GM06990 (cell line): ENCODE measurements around the gene IKBKG.
"Not testable (repeated sequence)": the region's sequence is repeated elsewhere in the genome, so short reads cannot be mapped to it uniquely, and the experiment has no call there.

Source experiments
- DNase-seq: peaks from one replicate; pipeline ENCODE4 v3.0.0-alpha.2; 2011; ENCODE audit not compliant: insufficient read length; ENCODE audit errors: extremely low read depth
- H3K27me3 ChIP-seq: replicated peaks from 2 replicates; pipeline ENCODE4 v1.6.0; 2011; ENCODE audit warnings: low read length; ENCODE audit not compliant: control insufficient read depth, insufficient read depth
- H3K36me3 ChIP-seq: 2 replicates; pipeline ENCODE4 v1.5.1; 2011; ENCODE audit warnings: low read length; ENCODE audit not compliant: control insufficient read depth, insufficient read depth
- H3K4me3 ChIP-seq: replicated peaks from 2 replicates; pipeline ENCODE4 v1.5.1; 2011; ENCODE audit warnings: low read depth, mild to moderate bottlenecking, control low read depth, low read length
- CTCF ChIP-seq: IDR thresholded peaks from 2 replicates; pipeline ENCODE4 v1.5.1; 2011; ENCODE audit warnings: low read length, control low read depth, mild to moderate bottlenecking, inconsistent platforms; ENCODE audit not compliant: insufficient read depth, poor library complexity, severe bottlenecking

IKBKG gene, protein sequence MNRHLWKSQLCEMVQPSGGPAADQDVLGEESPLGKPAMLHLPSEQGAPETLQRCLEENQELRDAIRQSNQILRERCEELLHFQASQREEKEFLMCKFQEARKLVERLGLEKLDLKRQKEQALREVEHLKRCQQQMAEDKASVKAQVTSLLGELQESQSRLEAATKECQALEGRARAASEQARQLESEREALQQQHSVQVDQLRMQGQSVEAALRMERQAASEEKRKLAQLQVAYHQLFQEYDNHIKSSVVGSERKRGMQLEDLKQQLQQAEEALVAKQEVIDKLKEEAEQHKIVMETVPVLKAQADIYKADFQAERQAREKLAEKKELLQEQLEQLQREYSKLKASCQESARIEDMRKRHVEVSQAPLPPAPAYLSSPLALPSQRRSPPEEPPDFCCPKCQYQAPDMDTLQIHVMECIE

DNA sequence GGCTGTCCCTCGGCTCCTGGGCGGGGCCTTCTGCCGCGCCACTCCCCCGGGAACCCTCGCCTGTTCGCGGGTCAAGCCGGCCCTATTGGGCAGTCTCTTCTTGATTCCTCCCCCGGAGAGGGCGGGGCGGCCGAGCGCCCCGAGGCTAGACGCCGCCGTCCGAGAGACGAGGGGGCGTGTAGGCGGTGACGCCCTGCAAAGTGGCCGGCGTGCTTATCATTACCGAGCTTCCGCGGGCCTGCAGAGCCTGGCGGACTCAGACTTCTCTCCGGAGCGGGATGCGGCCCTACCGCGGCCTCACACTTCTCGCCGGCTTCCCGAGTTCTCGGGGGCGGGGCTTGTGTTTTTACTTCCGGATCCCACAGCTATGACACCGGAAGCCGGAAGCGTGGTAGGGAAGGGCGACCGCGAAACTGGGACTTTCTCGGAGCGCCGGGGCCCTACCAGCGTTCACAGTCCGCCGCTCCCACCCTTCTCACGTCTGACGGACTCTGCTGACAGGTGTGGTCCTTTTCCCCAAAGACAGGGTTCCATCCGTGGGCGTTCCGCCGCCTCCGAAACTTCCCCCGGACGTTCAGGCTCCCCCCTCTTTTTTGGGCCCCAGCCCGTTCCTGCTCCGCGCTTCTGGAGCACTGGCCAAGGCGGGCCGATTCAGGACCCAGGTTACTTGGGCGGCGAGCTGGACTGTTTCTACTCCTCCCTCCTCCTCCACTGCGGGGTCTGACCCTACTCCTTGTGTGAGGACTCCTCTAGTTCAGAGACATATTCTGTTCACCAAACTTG lies at the start of gene IKBKG:
TSS of gene IKBKG (plus strand) at position 376 of the 783 bp plus-strand sequence. CDS start 4,383 bp downstream, outside the sequence.
- Histone ChIP-seq H3K36me3 (peaks cover 2% of the 10 kb centered on the region), H3K27me3 (no peaks in the 10 kb centered on the region), H3K4me3 (peak within 1 kb of the TSS; percentile 79)
- DNase-seq: peak; percentile 93
- no peak for TF ChIP-seq CTCF

- not testable (repeated sequence) for H3K36me3 ChIP-seq, DNase-seq, H3K4me3 ChIP-seq, H3K27me3 ChIP-seq
These were observed 46.0 kb upstream of the IKBKG start for GRCh38 chrX:154501423-154501822.

DNA sequence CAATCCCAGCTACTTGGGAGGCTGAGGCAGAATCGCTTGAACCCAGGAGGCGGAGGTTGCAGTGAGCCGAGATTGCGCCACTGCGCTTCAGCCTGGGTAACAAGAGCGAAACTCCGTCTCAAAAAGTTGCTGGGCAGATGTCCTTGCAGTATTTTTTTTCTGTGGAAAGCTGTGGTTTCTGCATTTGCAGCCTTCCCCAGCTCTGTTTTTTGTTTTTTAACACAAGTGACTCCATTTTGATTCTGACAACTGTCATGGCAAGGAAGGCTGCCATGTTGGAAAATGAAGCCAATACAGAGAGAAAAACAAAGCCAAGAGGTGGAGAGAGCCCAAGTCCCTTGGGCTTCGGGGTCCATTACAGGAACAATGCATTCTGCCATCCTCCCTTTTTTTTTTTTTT lies 45.3 kb upstream of the IKBKG start:
- DNase-seq: no peak
- H3K4me3 ChIP-seq: no peak overlapping the region
- H3K27me3 ChIP-seq: no peaks in the 10 kb centered on the region
- TF ChIP-seq CTCF: no peak
- no peaks in the 10 kb centered on the region; the same call in 1 of the 2 replicates for H3K36me3 ChIP-seq

GRCh38 chrX:154502989-154503388 lies 44.4 kb upstream of the IKBKG start:
- no peak for TF ChIP-seq CTCF
- Histone ChIP-seq H3K27me3 (no peaks in the 10 kb centered on the region), H3K4me3 (no peak overlapping the region), H3K36me3 (no peaks in the 10 kb centered on the region; the same call in 1 of the 2 replicates)
- DNase-seq: no peak

- no peak for TF ChIP-seq CTCF
- DNase-seq: no peak
- no peak overlapping the region for H3K4me3 ChIP-seq
- H3K27me3 ChIP-seq: no peaks in the 10 kb centered on the region
- H3K36me3 ChIP-seq: no peaks in the 10 kb centered on the region; the same call in 1 of the 2 replicates
These were observed 41.7 kb upstream of the IKBKG start for GRCh38 chrX:154505734-154506133.
